Measurements from ENCODE around the gene USP54.

Gene USP54

DNA sequence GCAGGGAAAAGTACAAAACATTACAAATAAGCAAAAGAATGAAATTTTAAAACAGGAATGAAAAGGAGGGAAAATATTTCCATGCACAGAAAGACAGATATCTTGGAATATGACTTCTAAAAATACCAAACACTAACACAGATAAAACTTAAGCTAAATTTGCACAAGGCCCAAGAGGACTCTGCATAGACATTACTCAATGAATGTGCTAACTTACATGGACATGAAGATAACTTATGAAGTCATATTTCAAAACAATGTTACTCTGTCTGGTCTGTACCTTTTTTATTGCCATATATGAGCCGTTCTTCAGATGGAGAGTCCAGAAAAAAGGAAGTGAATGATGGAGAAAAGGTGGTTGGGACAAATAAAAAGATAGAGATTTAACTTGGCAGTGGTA, 142.8 kb downstream of the USP54 start:
- TF ChIP-seq YY1 (IDR thresholded peaks at IDR 0.05; ENCODE audit: low read depth) = no peak
- no peak for TF ChIP-seq ZBTB7A (IDR thresholded peaks at IDR 0.05; ENCODE audit: low read depth)
- TF ChIP-seq FOXM1 (IDR thresholded peaks at IDR 0.05; ENCODE audit: borderline replicate concordance, low read depth) = no peak
- no peak for TF ChIP-seq TEAD4 (IDR thresholded peaks at IDR 0.05)
- TF ChIP-seq REST (IDR thresholded peaks at IDR 0.05; ENCODE audit: low read depth) = no peak
- TF ChIP-seq, protein P1, sequence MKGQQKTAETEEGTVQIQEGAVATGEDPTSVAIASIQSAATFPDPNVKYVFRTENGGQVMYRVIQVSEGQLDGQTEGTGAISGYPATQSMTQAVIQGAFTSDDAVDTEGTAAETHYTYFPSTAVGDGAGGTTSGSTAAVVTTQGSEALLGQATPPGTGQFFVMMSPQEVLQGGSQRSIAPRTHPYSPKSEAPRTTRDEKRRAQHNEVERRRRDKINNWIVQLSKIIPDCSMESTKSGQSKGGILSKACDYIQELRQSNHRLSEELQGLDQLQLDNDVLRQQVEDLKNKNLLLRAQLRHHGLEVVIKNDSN (IDR thresholded peaks at IDR 0.05) = no peak
- TF ChIP-seq CEBPB (IDR thresholded peaks at IDR 0.05) = no peak
- TF ChIP-seq NFIC (IDR thresholded peaks at IDR 0.05) = no peak
- no peak for TF ChIP-seq EP300 (IDR thresholded peaks at IDR 0.05; ENCODE audit: borderline replicate concordance)
- TF ChIP-seq RAD21 (IDR thresholded peaks at IDR 0.05; ENCODE audit: low read depth) = no peak
- TF ChIP-seq TCF12 (IDR thresholded peaks at IDR 0.05; ENCODE audit: low read depth) = no peak
- TF ChIP-seq CREB1 (IDR thresholded peaks at IDR 0.05; ENCODE audit: low read depth) = no peak
- TF ChIP-seq, protein P2, sequence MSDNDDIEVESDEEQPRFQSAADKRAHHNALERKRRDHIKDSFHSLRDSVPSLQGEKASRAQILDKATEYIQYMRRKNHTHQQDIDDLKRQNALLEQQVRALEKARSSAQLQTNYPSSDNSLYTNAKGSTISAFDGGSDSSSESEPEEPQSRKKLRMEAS (IDR thresholded peaks at IDR 0.05) = no peak
- no peak for TF ChIP-seq TAF1 (IDR thresholded peaks at IDR 0.05; ENCODE audit: low read depth)
- no peak for TF ChIP-seq EGR1 (IDR thresholded peaks at IDR 0.05)
